MM.1S (cell line): ENCODE measurements around the gene DISC1.

Source experiments
- DNase-seq: peaks from one replicate; pipeline ENCODE4 v3.0.0-alpha.2; 2015
- H2AFZ ChIP-seq: fragments of 300-600 bp; sonication (generic); 2 replicates; pipeline ENCODE4 v1.6.0; 2016; ENCODE audit warnings: antibody characterized with exemption, low read length
- H3F3A ChIP-seq: fragments of 300-600 bp; sonication (generic); 2 replicates; pipeline ENCODE4 v1.6.1; 2016; ENCODE audit warnings: mild to moderate bottlenecking, antibody characterized with exemption, low read length, moderate library complexity, mixed read lengths; ENCODE audit not compliant: insufficient read depth
- H3K27ac ChIP-seq: fragments of 300-600 bp; sonication (generic); 2 replicates; pipeline ENCODE4 v1.5.1; 2016; ENCODE audit warnings: mild to moderate bottlenecking, low read length
- H3K27me3 ChIP-seq: fragments of 300-600 bp; sonication (generic); replicated peaks from 2 replicates; pipeline ENCODE4 v1.6.0; 2016; ENCODE audit warnings: low read length; ENCODE audit not compliant: insufficient read depth
- H3K36me3 ChIP-seq: fragments of 300-600 bp; sonication (generic); replicated peaks from 2 replicates; pipeline ENCODE4 v1.6.1; 2016; ENCODE audit warnings: mild to moderate bottlenecking, low read length, mixed read lengths; ENCODE audit not compliant: insufficient read depth
- H3K4me1 ChIP-seq: fragments of 300-600 bp; sonication (generic); 2 replicates; pipeline ENCODE4 v1.6.1; 2016; ENCODE audit warnings: low read length, mixed read lengths
- H3K4me2 ChIP-seq: fragments of 300-600 bp; sonication (generic); 2 replicates; pipeline ENCODE4 v1.6.0; 2016; ENCODE audit warnings: low read depth, low read length
- H3K4me3 ChIP-seq: fragments of 300-600 bp; sonication (generic); 2 replicates; pipeline ENCODE4 v1.5.1; 2016; ENCODE audit warnings: low read length, mixed read lengths
- H3K79me2 ChIP-seq: fragments of 300-600 bp; sonication (generic); 2 replicates; pipeline ENCODE4 v1.6.1; 2016; ENCODE audit warnings: mixed run types, low read length, mixed read lengths
- H3K9ac ChIP-seq: fragments of 300-600 bp; sonication (generic); 2 replicates; pipeline ENCODE4 v1.6.1; 2016; ENCODE audit warnings: low read length, mixed read lengths
- H3K9me2 ChIP-seq: fragments of 300-600 bp; sonication (generic); replicated peaks from 2 replicates; pipeline ENCODE4 v1.6.1; 2016; ENCODE audit warnings: mild to moderate bottlenecking, low read length, mixed read lengths; ENCODE audit not compliant: insufficient read depth
- H3K9me3 ChIP-seq: fragments of 300-600 bp; sonication (generic); replicated peaks from 2 replicates; pipeline ENCODE4 v1.6.1; 2016; ENCODE audit warnings: mild to moderate bottlenecking, low read length, mixed read lengths; ENCODE audit not compliant: insufficient read depth
- H4K20me1 ChIP-seq: fragments of 300-600 bp; sonication (generic); 2 replicates; pipeline ENCODE4 v1.6.1; 2016; ENCODE audit warnings: mild to moderate bottlenecking, low read length, moderate library complexity, mixed read lengths; ENCODE audit not compliant: insufficient read depth
- EZH2 ChIP-seq: fragments of 300-600 bp; sonication (generic); optimal IDR thresholded peaks from 2 replicates; pipeline ENCODE3; 2017; ENCODE audit warnings: low read depth, mild to moderate bottlenecking, antibody characterized with exemption, low read length, mixed read lengths
- EZH2phosphoT487 ChIP-seq: fragments of 300-600 bp; sonication (generic); IDR thresholded peaks from 2 replicates; pipeline ENCODE4 v1.6.1; 2018; ENCODE audit warnings: antibody characterized with exemption, low read length
- TF ChIP-seq, protein P1 (sequence below): fragments of 300-600 bp; sonication (generic); IDR thresholded peaks from 2 replicates; pipeline ENCODE4 v1.5.1; 2016; ENCODE audit warnings: antibody characterized with exemption, low read length, mixed read lengths

The DISC1 gene

DNA sequence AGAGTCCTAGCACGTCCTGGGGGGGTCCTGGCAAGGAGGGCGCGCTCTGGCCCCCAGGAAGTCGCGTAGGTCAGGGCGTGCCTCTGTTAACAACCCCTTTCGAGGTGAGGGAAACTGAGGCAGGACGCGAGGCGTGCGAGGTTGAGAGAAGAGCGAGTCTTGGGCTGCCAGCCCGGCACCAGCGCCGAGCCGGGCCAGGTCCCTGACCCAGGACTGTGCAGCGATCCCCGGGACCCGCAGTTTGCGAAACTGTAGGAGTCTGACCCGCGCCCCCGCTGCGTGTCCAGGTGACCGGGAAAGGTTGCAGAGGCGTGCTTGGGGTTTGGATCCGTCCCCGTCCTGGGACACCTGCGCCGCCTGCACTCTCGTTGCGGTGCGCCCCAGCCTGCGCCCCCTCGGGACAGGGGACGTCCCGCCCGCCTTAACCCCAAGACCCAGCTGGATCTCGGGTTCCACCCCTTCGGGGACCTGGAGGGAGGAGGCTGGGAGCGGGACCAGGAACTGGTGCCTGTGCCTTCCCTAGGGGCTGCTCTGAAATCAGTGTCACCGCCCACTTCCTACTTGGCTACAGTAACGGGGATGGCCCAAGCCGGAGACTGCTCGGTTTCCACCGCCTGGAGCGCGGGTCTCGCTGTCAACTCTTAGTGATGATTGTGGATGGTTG lies 493 bp downstream of the DISC1 start:
- Histone ChIP-seq H4K20me1 (no peaks in the 10 kb centered on the region), H3K9me2 (no peaks in the 10 kb centered on the region), H3K27ac (no peak overlapping the region), H3K9ac (peak overlapping the region; percentile 47; the same call in 1 of the 2 replicates), H2AFZ (peak overlapping the region; percentile 84), H3K4me3 (peak overlapping the region; percentile 75), H3K79me2 (no peaks in the 10 kb centered on the region), H3K27me3 (no peaks in the 10 kb centered on the region), H3K4me1 (peaks cover 8% of the 10 kb centered on the region), H3K36me3 (no peaks in the 10 kb centered on the region), H3K4me2 (peak overlapping the region; percentile 63), H3K9me3 (no peaks in the 10 kb centered on the region), H3F3A (peaks cover 18% of the 10 kb centered on the region)
- no peak for DNase-seq
- TF ChIP-seq, protein P1, sequence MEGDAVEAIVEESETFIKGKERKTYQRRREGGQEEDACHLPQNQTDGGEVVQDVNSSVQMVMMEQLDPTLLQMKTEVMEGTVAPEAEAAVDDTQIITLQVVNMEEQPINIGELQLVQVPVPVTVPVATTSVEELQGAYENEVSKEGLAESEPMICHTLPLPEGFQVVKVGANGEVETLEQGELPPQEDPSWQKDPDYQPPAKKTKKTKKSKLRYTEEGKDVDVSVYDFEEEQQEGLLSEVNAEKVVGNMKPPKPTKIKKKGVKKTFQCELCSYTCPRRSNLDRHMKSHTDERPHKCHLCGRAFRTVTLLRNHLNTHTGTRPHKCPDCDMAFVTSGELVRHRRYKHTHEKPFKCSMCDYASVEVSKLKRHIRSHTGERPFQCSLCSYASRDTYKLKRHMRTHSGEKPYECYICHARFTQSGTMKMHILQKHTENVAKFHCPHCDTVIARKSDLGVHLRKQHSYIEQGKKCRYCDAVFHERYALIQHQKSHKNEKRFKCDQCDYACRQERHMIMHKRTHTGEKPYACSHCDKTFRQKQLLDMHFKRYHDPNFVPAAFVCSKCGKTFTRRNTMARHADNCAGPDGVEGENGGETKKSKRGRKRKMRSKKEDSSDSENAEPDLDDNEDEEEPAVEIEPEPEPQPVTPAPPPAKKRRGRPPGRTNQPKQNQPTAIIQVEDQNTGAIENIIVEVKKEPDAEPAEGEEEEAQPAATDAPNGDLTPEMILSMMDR, result no peak
- no peak for TF ChIP-seq EZH2phosphoT487

DNA sequence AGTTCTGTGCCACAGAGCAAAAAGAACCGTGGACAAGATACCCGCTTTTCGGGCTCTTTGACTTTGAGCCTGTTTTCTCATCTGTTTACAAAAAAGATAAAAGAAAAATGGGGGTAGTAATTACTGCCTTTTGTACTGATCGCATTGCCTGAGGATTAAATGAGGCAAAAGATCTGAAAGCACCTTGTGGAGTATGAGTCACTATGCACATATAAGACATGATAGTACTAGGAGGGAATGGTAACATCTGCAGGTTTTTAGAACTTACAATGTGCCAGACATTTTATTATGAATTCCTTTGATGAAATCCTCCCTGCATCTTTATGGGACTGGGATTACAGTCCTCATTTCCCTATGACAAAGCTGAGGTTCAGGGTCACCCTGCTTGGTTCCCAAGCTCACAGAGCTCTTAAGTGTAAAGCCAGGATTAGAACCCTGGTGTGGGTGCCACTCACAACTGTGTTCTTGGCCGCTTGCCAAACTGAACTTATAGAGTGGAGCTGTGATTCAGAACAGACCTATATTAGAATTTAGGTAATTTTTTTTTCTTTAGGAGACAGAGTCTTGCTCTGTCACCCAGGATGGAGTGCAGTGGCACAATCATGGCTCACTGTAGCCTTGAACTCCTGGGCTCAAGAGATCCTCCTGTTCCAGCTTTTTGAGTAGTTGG lies 1.8 kb downstream of the DISC1 start:
- peaks cover 8% of the 10 kb centered on the region for H3K4me1 ChIP-seq
- no peaks in the 10 kb centered on the region for H3K36me3 ChIP-seq
- no peak overlapping the region for H3K4me2 ChIP-seq
- H3K4me3 ChIP-seq, result no peak overlapping the region
- H2AFZ ChIP-seq, result no peak overlapping the region
- peaks cover 18% of the 10 kb centered on the region for H3F3A ChIP-seq
- no peaks in the 10 kb centered on the region for H3K9me3 ChIP-seq
- no peak for DNase-seq
- H3K27me3 ChIP-seq, result no peaks in the 10 kb centered on the region
- H3K79me2 ChIP-seq, result no peaks in the 10 kb centered on the region
- H3K9ac ChIP-seq, result no peak overlapping the region
- TF ChIP-seq EZH2phosphoT487 (no peak), EZH2 (no peak)
- TF ChIP-seq, protein P1, result no peak
- no peaks in the 10 kb centered on the region for H3K9me2 ChIP-seq
- H3K27ac ChIP-seq, result no peak overlapping the region
- no peaks in the 10 kb centered on the region for H4K20me1 ChIP-seq

DNA sequence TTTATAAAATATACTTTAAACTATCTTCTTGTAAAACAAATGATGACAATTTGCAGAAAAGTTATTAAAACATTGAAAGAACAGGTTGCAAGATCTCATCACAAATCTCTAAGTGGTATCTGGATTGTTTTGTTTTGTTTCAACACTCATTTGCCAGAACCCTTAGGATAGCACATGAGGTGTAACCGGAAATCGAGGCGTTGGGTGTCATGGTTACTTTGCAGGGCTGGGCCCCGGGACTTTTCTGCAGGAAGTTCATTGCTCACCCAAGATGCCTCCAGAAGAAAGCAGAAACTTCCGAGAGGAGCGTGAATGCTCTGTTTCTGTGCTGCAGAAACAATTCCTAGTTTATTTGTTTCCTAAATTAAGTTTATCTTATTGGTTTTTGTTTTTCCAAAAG lies 2.5 kb downstream of the DISC1 start:
- DNase-seq, result no peak
- Histone ChIP-seq H3K4me1 (peaks cover 8% of the 10 kb centered on the region), H3K4me2 (no peak overlapping the region), H2AFZ (no peak overlapping the region), H3K79me2 (no peaks in the 10 kb centered on the region), H4K20me1 (no peaks in the 10 kb centered on the region), H3K9me2 (no peaks in the 10 kb centered on the region), H3K9me3 (no peaks in the 10 kb centered on the region), H3F3A (peaks cover 18% of the 10 kb centered on the region), H3K9ac (no peak overlapping the region), H3K36me3 (no peaks in the 10 kb centered on the region), H3K27ac (no peak overlapping the region), H3K4me3 (no peak overlapping the region), H3K27me3 (no peaks in the 10 kb centered on the region)
- TF ChIP-seq, protein P1, result no peak
- TF ChIP-seq EZH2phosphoT487 (no peak), EZH2 (no peak)
